Mucosa of rectum (tissue), 2 donors: ENCODE results near the gene PNMA8A.

Experiments
- H3K27ac ChIP-seq, 2 donors: one replicate each; pipeline ENCODE4 v1.7.0; 2013; ENCODE audit warnings: inconsistent platforms in 2 of 2, low read depth in 2 of 2, low read length in 2 of 2
- H3K27me3 ChIP-seq, 2 donors: one replicate each; pipeline ENCODE4 v1.7.0; 2013; ENCODE audit warnings: low read length in 2 of 2; ENCODE audit not compliant: control insufficient read depth in 2 of 2, insufficient read depth in 2 of 2
- H3K36me3 ChIP-seq, 2 donors: one replicate each; pipeline ENCODE4 v1.7.0; 2013; ENCODE audit warnings: low read length in 2 of 2; ENCODE audit not compliant: control insufficient read depth in 2 of 2, insufficient read depth in 2 of 2
- H3K4me1 ChIP-seq, 2 donors: one replicate each; pipeline ENCODE4 v1.7.0; 2013; ENCODE audit warnings: low read length in 2 of 2, mild to moderate bottlenecking in 1 of 2; ENCODE audit not compliant: control insufficient read depth in 2 of 2, insufficient read depth in 2 of 2
- H3K4me3 ChIP-seq, 2 donors: one replicate each; pipeline ENCODE4 v1.7.0; 2013; ENCODE audit warnings: low read length in 2 of 2
- H3K9ac ChIP-seq, 2 donors: one replicate each; pipeline ENCODE4 v1.7.0; 2013; ENCODE audit warnings: low read length in 2 of 2, low read depth in 1 of 2, mild to moderate bottlenecking in 1 of 2
- H3K9me3 ChIP-seq, 2 donors: one replicate each; pipeline ENCODE4 v1.7.0; 2013; ENCODE audit warnings: low read length in 2 of 2; ENCODE audit not compliant: control insufficient read depth in 2 of 2
- donor health status: healthy.
- donor health status: Normal muscosa, but diverticular disease.

Gene PNMA8A

GRCh38 chr19:46422344-46422743 lies 49.0 kb downstream of the PNMA8A start:
- peaks cover 0 to 3% of the 10 kb centered on the region in 2 donors for H3K9me3 ChIP-seq
- H3K27me3 ChIP-seq = peaks cover 9 to 14% of the 10 kb centered on the region in 2 donors
- H3K4me1 ChIP-seq = peaks cover 0 to 4% of the 10 kb centered on the region in 2 donors
- H3K27ac ChIP-seq = no peak overlapping the region
- no peak overlapping the region for H3K9ac ChIP-seq
- no peaks in the 10 kb centered on the region for H3K36me3 ChIP-seq
- no peak overlapping the region for H3K4me3 ChIP-seq

GRCh38 chr19:46420056-46420455 lies 51.3 kb downstream of the PNMA8A start:
- Histone ChIP-seq H3K27me3 (peaks cover 10 to 12% of the 10 kb centered on the region in 2 donors), H3K9ac (no peak overlapping the region), H3K36me3 (no peaks in the 10 kb centered on the region), H3K4me1 (peaks cover 0 to 2% of the 10 kb centered on the region in 2 donors), H3K9me3 (no peaks in the 10 kb centered on the region), H3K27ac (no peak overlapping the region), H3K4me3 (no peak overlapping the region)
